CD14-positive monocyte (primary cell): ENCODE measurements around the gene INPP5J. TPM values are rescaled to one million over a fixed set of nuclear protein-coding genes. Genes with fewer than 3 reads are reported as not detected.

Source experiments
- DNase-seq, 3 donors: peaks; one replicate each; pipeline ENCODE4 v3.0.0-alpha.2; 2011 to 2022
- H2AFZ ChIP-seq: 2 replicates; pipeline ENCODE4 v1.6.0; 2012; ENCODE audit warnings: mild to moderate bottlenecking, low read depth, low read length, inconsistent platforms; ENCODE audit not compliant: insufficient read depth, poor library complexity, severe bottlenecking
- H3K27ac ChIP-seq, 2 donors: 1 replicate in 1 of 2; 2 replicates in 1 of 2; pipeline ENCODE4 v1.5.1; 2012 to 2013; ENCODE audit warnings: low read length in 2 of 2, control low read depth in 1 of 2, inconsistent platforms in 1 of 2, low read depth in 1 of 2, mild to moderate bottlenecking in 1 of 2
- H3K27me3 ChIP-seq, 2 donors: one replicate each; pipeline versions ENCODE4 v1.6.0 to v1.6.1; 2011 to 2013; ENCODE audit warnings: low read length in 2 of 2; ENCODE audit not compliant: control insufficient read depth in 2 of 2, insufficient read depth in 2 of 2
- H3K36me3 ChIP-seq, 2 donors: replicated peaks in 1 of 2; 1 replicate in 1 of 2; 2 replicates in 1 of 2; pipeline versions ENCODE4 v1.5.1 to v1.6.1; 2012 to 2013; ENCODE audit warnings: low read length in 2 of 2, control low read depth in 1 of 2, inconsistent platforms in 1 of 2, mild to moderate bottlenecking in 1 of 2; ENCODE audit not compliant: insufficient read depth in 2 of 2, control insufficient read depth in 1 of 2
- H3K4me1 ChIP-seq, 2 donors: 1 replicate in 1 of 2; 2 replicates in 1 of 2; pipeline versions ENCODE4 v1.5.1 to v1.6.1; 2012 to 2013; ENCODE audit warnings: low read length in 2 of 2, control low read depth in 1 of 2, inconsistent platforms in 1 of 2, mild to moderate bottlenecking in 1 of 2, moderate library complexity in 1 of 2; ENCODE audit not compliant: insufficient read depth in 2 of 2, control insufficient read depth in 1 of 2
- H3K4me2 ChIP-seq: replicated peaks from 2 replicates; pipeline ENCODE3; 2012; ENCODE audit warnings: low read length, moderate library complexity, mild to moderate bottlenecking; ENCODE audit not compliant: poor library complexity, severe bottlenecking; ENCODE audit errors: extremely low read depth
- H3K4me3 ChIP-seq, 3 experiments: fragments of 200-600 bp in 1 of 3; sonication (generic) in 1 of 3; replicated peaks in 1 of 3; 1 replicate in 2 of 3; 2 replicates in 1 of 3; pipeline ENCODE4 v1.5.1; 2011 to 2013; ENCODE audit warnings: low read length in 3 of 3, mild to moderate bottlenecking in 3 of 3, control low read depth in 2 of 3, low read depth in 2 of 3, inconsistent platforms in 1 of 3, moderate library complexity in 1 of 3
- H3K79me2 ChIP-seq: 2 replicates; pipeline ENCODE4 v1.6.0; 2012; ENCODE audit warnings: mild to moderate bottlenecking, control low read depth, inconsistent platforms, low read length, moderate library complexity; ENCODE audit not compliant: insufficient read depth
- H3K9ac ChIP-seq: 2 replicates; pipeline ENCODE4 v1.6.0; 2017; ENCODE audit warnings: low read length, mild to moderate bottlenecking; ENCODE audit not compliant: insufficient read depth, poor library complexity, severe bottlenecking
- H3K9me3 ChIP-seq, 2 donors: replicated peaks in 1 of 2; 1 replicate in 1 of 2; 2 replicates in 1 of 2; pipeline versions ENCODE4 v1.5.1 to v1.6.1; 2012 to 2013; ENCODE audit warnings: low read length in 2 of 2, control low read depth in 1 of 2; ENCODE audit not compliant: control insufficient read depth in 1 of 2, insufficient read depth in 1 of 2
- H4K20me1 ChIP-seq: 2 replicates; pipeline ENCODE4 v1.6.0; 2012; ENCODE audit warnings: mild to moderate bottlenecking, low read length, control low read depth, moderate library complexity; ENCODE audit not compliant: insufficient read depth
- H3K27ac Mint-ChIP-seq, 7 donors: one replicate each; pipeline ENCODE4 v1.8.0; 2020; ENCODE audit warnings: mild to moderate bottlenecking in 7 of 7, mixed read lengths in 7 of 7, moderate library complexity in 6 of 7, inconsistent platforms in 2 of 7
- H3K27me3 Mint-ChIP-seq, 3 donors: one replicate each; pipeline ENCODE4 v1.8.0; 2021 to 2022; ENCODE audit warnings: low read depth in 3 of 3, mild to moderate bottlenecking in 3 of 3, mixed read lengths in 3 of 3, moderate library complexity in 3 of 3, inconsistent platforms in 1 of 3
- H3K36me3 Mint-ChIP-seq, 2 donors: one replicate each; pipeline ENCODE4 v1.8.0; 2020; ENCODE audit warnings: mixed read lengths in 2 of 2, inconsistent platforms in 1 of 2, mild to moderate bottlenecking in 1 of 2
- H3K4me1 Mint-ChIP-seq: one replicate; pipeline ENCODE4 v1.8.0; 2020; ENCODE audit warnings: mild to moderate bottlenecking, mixed read lengths
- H3K4me3 Mint-ChIP-seq, 2 donors: one replicate each; pipeline ENCODE4 v1.8.0; 2020; ENCODE audit warnings: mild to moderate bottlenecking in 2 of 2, mixed read lengths in 2 of 2, moderate library complexity in 1 of 2
- H3K9me3 Mint-ChIP-seq, 7 donors: one replicate each; pipeline ENCODE4 v1.8.0; 2020 to 2022; ENCODE audit warnings: mixed read lengths in 7 of 7, mild to moderate bottlenecking in 6 of 7, moderate library complexity in 6 of 7, inconsistent platforms in 2 of 7
- CTCF ChIP-seq: fragments of 200-600 bp; IDR thresholded peaks from one replicate; pipeline ENCODE4 v1.8.0; 2022; ENCODE audit warnings: antibody characterized with exemption, mild to moderate bottlenecking
- WGBS: methylation state at CpG from one replicate; pipeline ENCODE4 v1.1.5; 2013; ENCODE audit warnings: missing lambda C conversion rate; ENCODE audit not compliant: insufficient coverage; 5-methylcytosine and 5-hydroxymethylcytosine counted together
- intact Hi-C, 2 donors: fragments of 100-400 bp; cut with micrococcal nuclease; formaldehyde crosslinking; loops; one replicate each; pipeline versions ENCODE4 v1.15.0 to v1.15.1; 2023
- polyA plus RNA-seq, 3 donors: library from polyadenylated mRNA; depleted of rRNA in 1 of 3; unstranded in 2 of 3; stranded (reverse) in 1 of 3; fragments of 300-500 nt in 2 of 3; fragments of >200 nt in 1 of 3; fragmentation: Illumina TruSeq in 2 of 3; gene quantifications; 1 replicate in 2 of 3; 2 replicates in 1 of 3; pipeline ENCODE4 v1.2.3, GENCODE V29; 2012 to 2021

INPP5J gene
- polyA plus RNA-seq, 3 donors: 0.03 TPM; not detected in 2

GRCh38 chr22:31134688-31135087 lies 11.9 kb downstream of the INPP5J start:
- WGBS: no CpG with 5 or more reads among the region's 4 CpGs
- H3K79me2 ChIP-seq: no peaks in the 10 kb centered on the region
- no peaks in the 10 kb centered on the region for H3K27me3 ChIP-seq
- Mint-ChIP-seq H3K27ac (no peak overlapping the region), H3K9me3 (no peaks in the 10 kb centered on the region), H3K36me3 (no peaks in the 10 kb centered on the region), H3K27me3 (peaks cover 5 to 7% (median 7%) of the 10 kb centered on the region in 3 donors), H3K4me1 (peaks cover 1% of the 10 kb centered on the region), H3K4me3 (no peak overlapping the region)
- H3K4me1 ChIP-seq: no peaks in the 10 kb centered on the region
- H3K4me2 ChIP-seq: no peak overlapping the region
- H4K20me1 ChIP-seq: no peaks in the 10 kb centered on the region
- TF ChIP-seq CTCF: no peak
- no peak overlapping the region for H3K27ac ChIP-seq
- no peaks in the 10 kb centered on the region for H3K9me3 ChIP-seq
- H3K36me3 ChIP-seq: no peaks in the 10 kb centered on the region
- H3K9ac ChIP-seq: no peak overlapping the region
- H3K4me3 ChIP-seq: no peak overlapping the region
- DNase-seq: no peak
- H2AFZ ChIP-seq: no peak overlapping the region
- intact Hi-C loops: no loop called here

GRCh38 chr22:31135706-31136105 lies 12.9 kb downstream of the INPP5J start:
- Histone ChIP-seq H2AFZ (no peak overlapping the region), H3K4me1 (no peaks in the 10 kb centered on the region), H3K79me2 (no peaks in the 10 kb centered on the region), H3K27me3 (peaks cover 0 to 2% of the 10 kb centered on the region in 2 donors), H3K4me3 (no peak overlapping the region), H3K9me3 (no peaks in the 10 kb centered on the region), H3K9ac (no peak overlapping the region), H4K20me1 (no peaks in the 10 kb centered on the region), H3K4me2 (no peak overlapping the region), H3K36me3 (no peaks in the 10 kb centered on the region), H3K27ac (no peak overlapping the region)
- H3K27ac Mint-ChIP-seq: no peak overlapping the region
- H3K4me1 Mint-ChIP-seq: peaks cover 1% of the 10 kb centered on the region
- no peaks in the 10 kb centered on the region for H3K36me3 Mint-ChIP-seq
- no peaks in the 10 kb centered on the region for H3K9me3 Mint-ChIP-seq
- peaks cover 5 to 14% (median 8%) of the 10 kb centered on the region in 3 donors for H3K27me3 Mint-ChIP-seq
- no peak for DNase-seq
- 95% methylated on average over 5 of the region's 6 CpGs for WGBS
- intact Hi-C loops: no loop called here
- TF ChIP-seq CTCF: no peak
- no peak overlapping the region for H3K4me3 Mint-ChIP-seq
